NT2/D1 (cell line): ENCODE data around the gene ANO1.

Experiments
- YY1 ChIP-seq: IDR thresholded peaks from 2 replicates; pipeline ENCODE4 v1.6.1; 2011; ENCODE audit not compliant: insufficient read length, insufficient read depth
- ZNF274 ChIP-seq: IDR thresholded peaks from 2 replicates; pipeline ENCODE4 v1.6.1; 2011; ENCODE audit warnings: mild to moderate bottlenecking, low read depth, low read length

DNA sequence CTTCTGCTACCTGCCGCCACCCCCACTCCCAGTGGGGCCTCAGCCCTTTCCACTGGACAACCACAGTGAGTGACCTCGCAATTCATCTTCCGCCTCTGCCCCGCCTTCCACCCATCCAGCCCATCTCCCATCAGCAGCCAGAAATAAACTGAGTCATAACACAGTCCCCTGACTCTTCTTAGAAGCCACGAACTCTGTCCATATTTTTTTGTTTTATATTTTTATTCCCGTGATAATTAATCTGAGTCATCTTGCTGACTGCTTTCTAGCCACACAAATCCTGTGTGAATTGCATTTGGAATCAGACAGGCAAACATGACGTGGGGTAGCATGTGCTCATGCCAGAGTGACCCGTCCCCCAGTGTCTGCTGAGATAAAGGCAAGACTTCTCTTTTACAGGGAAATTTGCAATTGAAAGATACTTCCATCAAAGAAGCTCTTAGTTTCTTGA is 132.0 kb downstream of the ANO1 start:
- TF ChIP-seq ZNF274 (no peak), YY1 (no peak)
